Measurements from ENCODE around the gene TMEM128. TPM values are rescaled to one million over a fixed set of nuclear protein-coding genes. Genes with fewer than 3 reads are reported as not detected.

Gene TMEM128
- 49.6 TPM for polyA plus RNA-seq (ENCODE audit: insufficient read length)
- long read RNA-seq, donor 1, transcript TMEM128-202 (5 exons, 1,221 nt), result major isoform, 10 of 25 reads
- long read RNA-seq, donor 1, partial matches to known transcripts, result 13 of 25 reads
- long read RNA-seq, donor 1, other reads (novel, unspliced or antisense), result 0 of 25 reads
- long read RNA-seq, donor 2, transcript TMEM128-202 (5 exons, 1,221 nt), result major isoform, 25 of 27 reads
- long read RNA-seq, donor 2, partial matches to known transcripts, result 0 of 27 reads
- long read RNA-seq, donor 2, other reads (novel, unspliced or antisense), result 0 of 27 reads
- long read RNA-seq, donor 3, transcript TMEM128-202 (5 exons, 1,221 nt), result major isoform, 12 of 13 reads
- long read RNA-seq, donor 3, partial matches to known transcripts, result 0 of 13 reads
- long read RNA-seq, donor 3, other reads (novel, unspliced or antisense), result 0 of 13 reads
- long read RNA-seq, donor 4, partial matches to known transcripts, result 0 of 5 reads
- long read RNA-seq, donor 4, other reads (novel, unspliced or antisense), result 0 of 5 reads
- long read RNA-seq, donor 5, transcript TMEM128-202 (5 exons, 1,221 nt), result major isoform, 29 of 53 reads
- long read RNA-seq, donor 5, partial matches to known transcripts, result 23 of 53 reads
- long read RNA-seq, donor 5, other reads (novel, unspliced or antisense), result 0 of 53 reads
- long read RNA-seq, donor 6, transcript TMEM128-202 (5 exons, 1,221 nt), result major isoform, 17 of 24 reads
- long read RNA-seq, donor 6, partial matches to known transcripts, result 0 of 24 reads
- long read RNA-seq, donor 6, other reads (novel, unspliced or antisense), result 5 of 24 reads
- long read RNA-seq, donor 7, transcript TMEM128-202 (5 exons, 1,221 nt), result major isoform, 25 of 43 reads
- long read RNA-seq, donor 7, partial matches to known transcripts, result 14 of 43 reads
- long read RNA-seq, donor 7, other reads (novel, unspliced or antisense), result 0 of 43 reads
- long read RNA-seq, donor 8, transcript TMEM128-202 (5 exons, 1,221 nt), result major isoform, 7 of 15 reads
- long read RNA-seq, donor 8, partial matches to known transcripts, result 7 of 15 reads
- long read RNA-seq, donor 8, other reads (novel, unspliced or antisense), result 0 of 15 reads

DNA sequence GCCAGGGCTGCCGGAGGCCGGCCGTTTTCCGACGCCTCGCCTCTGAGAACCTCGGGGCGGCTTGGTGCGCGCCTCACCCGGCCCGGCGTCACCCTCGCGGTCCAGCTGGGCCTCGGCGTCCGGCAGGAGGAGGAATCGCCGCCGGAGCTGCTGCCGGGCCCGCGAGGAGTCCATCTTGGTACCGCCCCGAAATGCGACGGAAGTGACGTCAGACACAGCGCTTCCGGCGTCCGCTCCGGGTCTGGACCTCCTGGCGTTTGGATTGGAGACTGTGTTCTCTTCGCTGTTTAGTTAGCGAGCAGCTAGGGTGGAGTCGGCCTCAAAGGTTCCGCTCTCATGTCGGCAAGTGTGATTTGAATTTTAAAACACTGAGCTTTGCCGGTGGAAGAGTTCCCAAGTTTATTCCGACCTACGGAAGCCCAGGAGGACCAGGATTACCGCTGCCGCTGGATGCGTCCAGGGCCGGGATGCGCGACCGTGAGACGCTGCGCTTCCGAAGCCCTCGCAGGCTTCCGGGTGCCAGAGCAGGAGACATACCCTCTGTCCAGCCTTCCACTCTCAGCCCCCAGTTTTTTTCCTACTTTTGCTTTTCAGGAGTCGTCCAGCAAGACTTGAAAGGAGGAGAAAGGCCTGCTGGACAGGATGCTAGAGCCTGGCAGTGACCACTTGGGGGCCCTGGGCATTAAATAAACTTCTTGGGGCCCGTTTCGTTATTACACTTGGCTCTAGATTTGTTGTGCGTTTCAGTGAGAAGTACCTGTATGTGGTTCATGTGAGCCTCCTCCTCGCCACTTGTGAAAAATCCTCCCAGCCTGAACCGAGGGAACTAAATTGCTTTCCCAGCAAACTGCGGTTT is at the start of gene TMEM128:
Gene TMEM128 (minus strand): TSS at position 195 of the 856 bp plus-strand sequence. CDS start 21 bp downstream, at position 174.
- DNase-seq, result peak; percentile 94

DNA sequence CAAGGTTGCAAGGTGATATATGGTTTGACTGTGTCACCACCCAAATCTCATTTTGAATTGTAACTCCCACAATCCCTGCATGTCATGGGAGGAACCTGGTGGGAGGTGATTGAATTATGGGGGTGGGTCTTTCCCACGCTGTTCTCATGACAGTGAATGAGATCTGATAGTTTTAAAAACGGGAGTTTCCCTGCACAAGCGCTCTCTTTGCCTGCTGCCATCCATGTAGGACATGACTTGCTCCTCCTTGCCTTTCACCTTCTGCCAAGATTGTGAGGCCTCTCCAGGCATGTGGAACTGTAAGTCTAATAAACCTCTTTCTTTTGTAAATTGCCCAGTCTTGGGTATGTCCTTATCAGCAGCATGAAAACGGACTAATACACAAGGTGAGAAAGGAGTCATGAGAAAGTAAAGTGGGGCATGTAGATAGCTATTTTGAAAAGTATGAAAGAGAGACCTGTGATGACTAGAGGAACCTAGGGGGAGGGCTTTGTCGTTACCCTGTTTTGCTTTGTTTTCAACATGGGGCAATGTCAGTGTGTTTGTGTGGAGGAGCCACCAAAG is 48.3 kb upstream of the TMEM128 start:
- no peak for DNase-seq

- DNase-seq, result no peak
Observed at GRCh38 chr4:4293279-4293678, 45.3 kb upstream of the TMEM128 start.

GRCh38 chr4:4289941-4290850 is 42.2 kb upstream of the TMEM128 start, which contains the start of the genes LYAR and ZBTB49:
Gene LYAR (minus strand): TSS chr4:4290154. CDS start chr4:4283742, 6,412 bp downstream.
Gene ZBTB49 (plus strand): TSS chr4:4290251. CDS start chr4:4299946, 9,695 bp downstream.
- peak; percentile 89 for DNase-seq

DNA sequence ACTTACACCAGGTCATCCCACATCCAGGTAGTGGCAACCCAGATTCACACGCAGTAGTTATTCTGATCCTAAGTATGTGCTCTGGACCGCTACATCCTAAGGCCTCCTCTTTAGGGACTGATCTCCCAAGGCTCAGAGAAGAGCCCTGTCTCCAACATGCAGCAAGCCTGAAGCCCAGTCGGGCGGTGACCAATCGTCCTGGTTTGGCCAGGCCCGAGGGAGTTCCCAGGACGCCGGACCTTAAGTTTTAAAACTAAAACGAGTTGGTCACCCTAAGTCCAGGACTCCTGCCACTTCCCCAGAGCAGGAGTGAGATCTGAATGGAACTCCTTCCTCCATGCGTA is 41.5 kb upstream of the TMEM128 start:
- no peak for DNase-seq

- no peak for DNase-seq
Observed at GRCh38 chr4:4289055-4289454, 41.0 kb upstream of the TMEM128 start.

GRCh38 chr4:4288098-4288497 is 40.1 kb upstream of the TMEM128 start:
- DNase-seq, result no peak

DNA sequence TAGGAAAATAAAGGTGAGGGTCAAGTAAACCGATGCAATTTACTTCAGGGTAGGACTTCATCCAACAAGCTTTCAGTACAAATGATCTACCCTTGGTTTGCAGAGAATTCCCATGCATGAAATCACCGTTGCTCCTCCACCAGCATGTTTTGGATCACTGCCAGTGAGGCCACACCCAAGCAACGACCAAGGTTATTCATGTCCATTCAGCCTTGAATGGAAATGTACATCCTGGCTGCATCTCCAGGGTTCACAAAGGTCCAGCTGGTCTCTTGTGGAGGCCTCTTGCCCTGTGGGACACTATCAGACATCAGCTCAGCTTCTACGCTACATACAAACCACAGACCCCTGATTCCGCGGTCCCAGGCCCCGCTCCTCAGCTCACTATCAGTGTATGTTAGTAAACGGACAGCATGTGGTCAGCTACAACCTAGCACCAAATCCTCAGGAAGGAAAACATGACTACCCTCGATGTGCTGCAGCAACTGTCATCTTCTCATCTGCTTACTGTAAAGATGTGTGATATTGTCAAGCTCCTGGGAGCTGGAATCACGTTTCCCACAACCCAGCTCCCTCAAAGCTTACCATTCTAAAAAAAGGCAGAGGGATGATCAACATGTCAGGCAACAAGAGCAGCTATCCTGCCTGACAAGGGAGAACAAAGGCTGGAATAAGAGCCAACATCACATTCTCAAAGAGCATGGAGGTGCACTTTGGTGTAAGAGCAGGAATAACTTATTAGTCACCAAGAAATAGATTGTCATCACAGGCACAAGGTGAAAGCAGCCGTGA is 37.0 kb upstream of the TMEM128 start:
- DNase-seq, result no peak

- DNase-seq, result no peak
Observed at GRCh38 chr4:4281787-4282186, 33.8 kb upstream of the TMEM128 start.

DNA sequence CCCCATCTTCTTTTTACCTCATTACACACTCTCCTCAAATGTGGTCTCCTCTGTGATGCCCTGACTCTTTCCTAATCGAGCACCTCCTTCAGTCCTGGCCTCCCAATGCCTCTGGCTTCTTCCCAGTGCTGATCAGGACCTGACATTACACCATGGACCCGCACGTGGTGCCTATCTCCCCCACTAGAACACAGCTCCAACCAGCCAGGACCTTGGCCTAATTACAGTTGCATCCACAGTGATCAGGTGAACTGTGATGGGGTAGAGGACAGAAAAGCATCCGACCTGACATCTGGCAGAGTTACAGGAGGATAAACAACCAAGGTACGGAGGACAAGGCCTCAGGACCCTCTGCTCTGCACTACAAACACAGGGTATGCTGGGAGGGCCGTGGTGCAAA is 29.5 kb upstream of the TMEM128 start:
- DNase-seq, result no peak

GRCh38 chr4:4274226-4274625 is 26.2 kb upstream of the TMEM128 start:
- DNase-seq, result no peak

DNA sequence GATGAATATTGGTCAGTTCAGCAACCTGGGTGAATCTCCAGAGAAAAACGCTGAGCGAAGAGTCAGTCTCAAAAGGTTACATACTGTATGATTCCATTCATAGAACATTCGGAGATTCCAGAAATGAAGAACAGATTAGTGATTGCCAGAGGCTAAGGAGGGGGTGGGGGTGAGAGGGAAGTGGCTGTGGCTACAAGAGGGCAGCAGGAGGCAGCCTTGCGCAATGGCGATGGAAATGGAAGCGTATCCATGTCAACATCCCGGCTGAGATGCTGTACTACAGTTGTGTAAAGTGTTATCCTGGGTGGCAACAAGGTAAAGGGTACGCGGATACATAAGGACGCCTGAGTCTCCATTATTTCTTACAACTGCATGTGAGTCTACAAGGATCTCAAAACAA is 23.9 kb upstream of the TMEM128 start:
- DNase-seq, result no peak

DNA sequence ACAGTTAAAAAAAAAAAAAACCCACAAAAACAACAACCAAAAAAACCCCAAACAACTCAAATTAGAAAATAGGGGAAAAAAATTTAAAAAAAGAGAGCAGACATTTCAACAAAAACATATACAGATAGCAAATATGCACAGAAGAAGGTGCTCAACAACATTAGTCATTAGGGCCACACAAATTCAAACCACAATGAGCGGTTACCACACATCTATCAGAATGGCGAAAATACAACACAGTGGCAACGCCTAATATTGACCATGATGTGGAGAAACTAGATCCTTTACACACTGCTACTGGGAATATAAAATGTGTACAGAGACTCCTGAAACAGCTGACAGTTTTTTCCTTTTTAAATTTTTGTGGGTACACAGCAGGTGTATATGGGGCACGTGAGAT is 22.5 kb upstream of the TMEM128 start:
- no peak for DNase-seq

DNA sequence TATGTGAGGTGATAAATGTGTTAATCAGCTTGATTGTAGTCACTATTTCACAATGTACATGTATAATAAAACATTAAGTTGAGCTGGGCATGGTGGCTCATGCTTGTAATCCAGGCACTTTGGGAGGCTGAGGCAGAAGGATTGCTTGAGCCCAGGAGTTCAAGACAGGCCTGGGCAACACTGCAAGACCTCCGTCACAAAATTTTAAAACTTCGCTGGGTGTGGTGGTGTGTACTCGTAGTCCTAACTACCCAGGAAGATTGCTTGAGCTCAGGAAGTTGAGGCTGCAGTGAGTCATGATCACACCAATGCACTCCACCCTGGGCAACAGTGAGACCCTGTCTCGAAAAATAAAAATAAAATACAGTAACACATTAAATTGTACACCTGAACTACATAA is 21.8 kb upstream of the TMEM128 start:
- no peak for DNase-seq

DNA sequence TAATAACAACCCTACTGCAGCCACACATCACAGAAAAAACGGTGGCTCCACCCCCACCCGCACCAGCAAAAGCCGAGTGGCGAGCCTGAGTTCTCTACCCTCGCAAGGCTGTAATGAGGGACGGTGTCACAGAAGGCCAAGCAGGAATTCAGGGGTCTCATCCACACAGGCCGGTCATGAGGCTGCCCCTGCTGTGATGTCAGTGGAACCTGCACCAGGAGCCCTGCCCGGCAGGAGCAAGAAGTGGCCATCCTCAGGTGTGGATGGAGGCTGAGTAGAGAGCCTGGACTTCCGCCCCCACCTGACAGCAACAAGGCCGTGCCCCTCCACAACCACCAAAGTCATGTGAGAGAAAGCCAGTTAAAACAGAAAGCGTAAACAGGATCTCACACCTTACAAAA is 21.3 kb upstream of the TMEM128 start:
- DNase-seq, result no peak

- DNase-seq, result no peak
Observed at GRCh38 chr4:4268776-4269175, 20.8 kb upstream of the TMEM128 start.

DNA sequence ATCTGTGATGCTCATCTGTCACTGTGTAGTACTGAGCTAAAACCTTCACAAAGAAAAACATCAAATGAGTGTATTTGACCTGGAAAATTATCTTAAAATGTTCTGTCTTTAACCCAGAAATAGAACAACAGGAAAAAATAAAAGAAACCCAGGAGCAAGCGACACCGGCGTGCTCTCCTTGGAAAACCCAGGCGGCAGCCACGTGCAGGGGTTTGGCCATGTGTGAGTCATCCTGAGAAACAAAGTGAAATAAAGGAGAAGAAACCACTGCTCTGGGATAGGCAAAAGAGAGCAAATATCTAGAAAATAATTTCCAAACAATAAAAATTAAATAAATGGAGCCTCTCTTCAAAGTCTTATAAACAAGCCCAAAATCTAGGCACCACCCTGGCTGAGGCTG is 20.0 kb upstream of the TMEM128 start:
- no peak for DNase-seq

GRCh38 chr4:4260185-4260751 is 12.2 kb upstream of the TMEM128 start:
- DNase-seq, result no peak
